ENCODE results near the gene HIPK2. TPM values are rescaled to one million over a fixed set of nuclear protein-coding genes. Genes with fewer than 3 reads are reported as not detected.

The HIPK2 gene
- total and polyA plus RNA-seq, 7 donors, result 2.4 to 15.7 (median 7.9) TPM

- Histone ChIP-seq H3K9me3 (no peaks in the 10 kb centered on the region), H3K4me3 (no peak overlapping the region), H3K4me1 (no peaks in the 10 kb centered on the region), H3K27me3 (no peaks in the 10 kb centered on the region), H3K36me3 (peaks cover 0 to 52% (median 18%) of the 10 kb centered on the region in 4 donors), H3K27ac (no peak overlapping the region)
- no peak for DNase-seq
- intact Hi-C loops (cut with DNase I), result no loop called here
- TF ChIP-seq POLR2A (IDR thresholded peaks at IDR 0.05), result no peak
- TF ChIP-seq POLR2AphosphoS5 (IDR thresholded peaks at IDR 0.05), result no peak
- no peak for TF ChIP-seq EP300 (IDR thresholded peaks at IDR 0.05)
- no peak for TF ChIP-seq CTCF (IDR thresholded peaks at IDR 0.05)
- 96% methylated on average over 5 of the region's 5 CpGs for WGBS, 2 donors
These were observed 146.2 kb downstream of the HIPK2 start for GRCh38 chr7:139631520-139632031.

- Histone ChIP-seq H3K4me3 (no peak overlapping the region), H3K27me3 (no peaks in the 10 kb centered on the region), H3K4me1 (no peaks in the 10 kb centered on the region), H3K36me3 (peaks cover 0 to 59% (median 25%) of the 10 kb centered on the region in 4 donors), H3K9me3 (no peaks in the 10 kb centered on the region), H3K27ac (no peak overlapping the region)
- WGBS, 2 donors, result 86 to 93% methylated on average over 19 of the region's 19 CpGs
- intact Hi-C loops (cut with DNase I), result no loop called here
- no peak for DNase-seq
- no peak for TF ChIP-seq CTCF (IDR thresholded peaks at IDR 0.05)
- no peak for TF ChIP-seq POLR2A (IDR thresholded peaks at IDR 0.05)
- no peak for TF ChIP-seq EP300 (IDR thresholded peaks at IDR 0.05)
- TF ChIP-seq POLR2AphosphoS5 (IDR thresholded peaks at IDR 0.05), result no peak
These were observed 146.9 kb downstream of the HIPK2 start for GRCh38 chr7:139630643-139631519.

- WGBS, 2 donors, result 82 to 84% methylated on average over 4 of the region's 4 CpGs
- TF ChIP-seq POLR2A (IDR thresholded peaks at IDR 0.05), result no peak
- TF ChIP-seq EP300 (IDR thresholded peaks at IDR 0.05), result no peak
- no peak for TF ChIP-seq CTCF (IDR thresholded peaks at IDR 0.05)
- TF ChIP-seq POLR2AphosphoS5 (IDR thresholded peaks at IDR 0.05), result no peak
- no peak for DNase-seq
- Histone ChIP-seq H3K27ac (no peak overlapping the region), H3K36me3 (peaks cover 0 to 71% (median 31%) of the 10 kb centered on the region in 4 donors), H3K4me1 (no peaks in the 10 kb centered on the region), H3K9me3 (no peaks in the 10 kb centered on the region), H3K27me3 (no peaks in the 10 kb centered on the region), H3K4me3 (no peak overlapping the region)
- intact Hi-C loops (cut with DNase I), result no loop called here
These were observed 148.3 kb downstream of the HIPK2 start for GRCh38 chr7:139629392-139630082.

GRCh38 chr7:139627831-139628230 is 150.0 kb downstream of the HIPK2 start:
- Histone ChIP-seq H3K27ac (no peak overlapping the region), H3K9me3 (no peaks in the 10 kb centered on the region), H3K27me3 (no peaks in the 10 kb centered on the region), H3K36me3 (peaks cover 0 to 67% (median 34%) of the 10 kb centered on the region in 4 donors), H3K4me1 (no peaks in the 10 kb centered on the region), H3K4me3 (no peak overlapping the region)
- no peak for DNase-seq
- TF ChIP-seq POLR2AphosphoS5 (IDR thresholded peaks at IDR 0.05) (no peak), POLR2A (IDR thresholded peaks at IDR 0.05) (no peak), EP300 (IDR thresholded peaks at IDR 0.05) (no peak), CTCF (IDR thresholded peaks at IDR 0.05) (no peak)
- intact Hi-C loops (cut with DNase I), result no loop called here
- 91 to 92% methylated on average over 4 of the region's 4 CpGs for WGBS, 2 donors
